Fibroblast of pulmonary artery (primary cell): ENCODE measurements around the gene TPI1.

Experiments
- DNase-seq: peaks from one replicate; pipeline ENCODE4 v3.0.0-alpha.2; 2010; ENCODE audit warnings: low read depth
- H3K4me3 ChIP-seq: replicated peaks from 2 replicates; pipeline ENCODE4 v1.5.1; 2011; ENCODE audit warnings: low read depth, mild to moderate bottlenecking, control low read depth, low read length, moderate library complexity
- TF ChIP-seq, protein P1 (sequence below): IDR thresholded peaks from 2 replicates; pipeline ENCODE4 v1.5.1; 2011; ENCODE audit warnings: mild to moderate bottlenecking, control low read depth, low read length, inconsistent platforms; ENCODE audit errors: missing control alignments

TPI1 gene

DNA sequence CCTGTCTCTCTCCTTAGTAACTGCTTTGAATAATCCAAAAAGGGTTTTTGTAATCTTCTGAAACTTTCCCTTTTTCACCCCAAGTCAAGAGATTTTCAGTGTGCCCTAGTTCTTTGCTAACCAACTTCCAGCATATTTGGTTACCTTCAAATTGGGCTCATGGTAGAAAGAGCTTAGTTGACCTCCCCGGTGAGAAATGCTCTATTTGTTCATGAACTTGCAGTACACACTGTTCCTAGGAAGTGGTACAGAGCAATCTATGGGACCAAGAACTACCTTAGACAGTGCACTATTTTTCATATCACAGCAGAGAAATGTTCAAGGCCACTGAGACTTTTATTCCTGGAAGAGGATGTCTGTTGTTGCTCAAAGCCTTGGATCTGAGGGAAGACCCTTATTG is 13.7 kb upstream of the TPI1 start:
- H3K4me3 ChIP-seq, result no peak overlapping the region
- TF ChIP-seq, protein P1, sequence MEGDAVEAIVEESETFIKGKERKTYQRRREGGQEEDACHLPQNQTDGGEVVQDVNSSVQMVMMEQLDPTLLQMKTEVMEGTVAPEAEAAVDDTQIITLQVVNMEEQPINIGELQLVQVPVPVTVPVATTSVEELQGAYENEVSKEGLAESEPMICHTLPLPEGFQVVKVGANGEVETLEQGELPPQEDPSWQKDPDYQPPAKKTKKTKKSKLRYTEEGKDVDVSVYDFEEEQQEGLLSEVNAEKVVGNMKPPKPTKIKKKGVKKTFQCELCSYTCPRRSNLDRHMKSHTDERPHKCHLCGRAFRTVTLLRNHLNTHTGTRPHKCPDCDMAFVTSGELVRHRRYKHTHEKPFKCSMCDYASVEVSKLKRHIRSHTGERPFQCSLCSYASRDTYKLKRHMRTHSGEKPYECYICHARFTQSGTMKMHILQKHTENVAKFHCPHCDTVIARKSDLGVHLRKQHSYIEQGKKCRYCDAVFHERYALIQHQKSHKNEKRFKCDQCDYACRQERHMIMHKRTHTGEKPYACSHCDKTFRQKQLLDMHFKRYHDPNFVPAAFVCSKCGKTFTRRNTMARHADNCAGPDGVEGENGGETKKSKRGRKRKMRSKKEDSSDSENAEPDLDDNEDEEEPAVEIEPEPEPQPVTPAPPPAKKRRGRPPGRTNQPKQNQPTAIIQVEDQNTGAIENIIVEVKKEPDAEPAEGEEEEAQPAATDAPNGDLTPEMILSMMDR, result no peak
- DNase-seq, result no peak

DNA sequence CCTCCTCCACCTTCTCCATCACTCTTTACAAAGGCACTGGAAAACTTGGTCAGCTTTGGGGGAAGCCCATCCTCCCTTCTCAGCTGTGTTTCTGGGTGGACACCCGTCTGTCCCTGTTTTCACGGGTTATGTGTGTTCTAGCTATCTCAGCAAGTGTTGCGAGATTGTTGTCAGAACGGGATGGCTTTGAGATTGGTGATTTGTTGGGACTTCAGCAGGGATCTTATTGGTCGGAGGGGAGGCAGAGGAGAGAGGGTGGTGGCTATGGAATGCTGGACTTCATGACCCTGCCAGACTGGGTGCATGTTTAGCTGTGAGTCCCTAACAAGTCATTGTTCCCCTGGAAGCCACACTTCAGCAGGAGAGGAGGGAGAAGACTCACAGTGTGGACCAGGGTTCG is 13.3 kb upstream of the TPI1 start:
- no peak for DNase-seq
- no peak overlapping the region for H3K4me3 ChIP-seq
- TF ChIP-seq, protein P1, result no peak

DNA sequence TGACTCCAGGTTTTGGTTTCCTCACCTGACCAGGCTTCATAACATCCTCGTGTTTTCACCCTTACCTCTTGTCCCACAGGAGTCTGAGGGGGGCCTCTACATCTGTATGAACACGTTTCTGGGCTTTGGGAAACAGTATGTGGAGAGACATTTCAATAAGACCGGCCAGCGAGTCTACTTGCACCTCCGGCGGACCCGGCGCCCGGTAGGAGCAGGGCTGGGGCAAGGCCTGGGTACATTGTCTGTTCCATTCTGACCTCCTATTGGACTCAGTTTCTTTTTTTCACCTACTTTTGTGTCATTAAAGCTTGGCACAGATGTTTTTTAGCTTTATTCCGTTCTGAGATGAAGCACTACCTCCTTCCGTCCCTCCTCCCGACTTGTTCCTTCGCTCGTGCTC is 12.0 kb upstream of the TPI1 start:
- TF ChIP-seq, protein P1, result no peak
- H3K4me3 ChIP-seq, result no peak overlapping the region
- no peak for DNase-seq

DNA sequence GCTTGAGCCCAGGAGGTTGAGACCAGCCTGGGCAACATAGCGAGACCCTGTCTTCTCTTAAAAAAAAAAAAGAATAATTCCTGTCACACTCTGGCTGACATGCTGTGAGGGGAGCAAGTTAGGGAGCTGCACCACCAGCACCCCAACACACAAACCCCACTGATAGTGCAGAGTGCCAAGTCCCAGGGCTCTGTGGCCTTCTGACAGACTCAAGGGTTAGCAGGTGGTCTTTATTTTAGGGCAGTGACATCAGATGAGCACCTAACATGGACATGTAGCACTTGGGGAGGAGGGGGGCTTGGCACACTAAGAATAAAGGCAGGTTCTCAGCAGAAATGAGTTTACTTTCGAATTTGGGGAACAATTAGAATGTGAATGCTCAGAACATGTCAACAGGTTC is 8.5 kb upstream of the TPI1 start:
- DNase-seq, result no peak
- TF ChIP-seq, protein P1, result no peak
- H3K4me3 ChIP-seq, result no peak overlapping the region

DNA sequence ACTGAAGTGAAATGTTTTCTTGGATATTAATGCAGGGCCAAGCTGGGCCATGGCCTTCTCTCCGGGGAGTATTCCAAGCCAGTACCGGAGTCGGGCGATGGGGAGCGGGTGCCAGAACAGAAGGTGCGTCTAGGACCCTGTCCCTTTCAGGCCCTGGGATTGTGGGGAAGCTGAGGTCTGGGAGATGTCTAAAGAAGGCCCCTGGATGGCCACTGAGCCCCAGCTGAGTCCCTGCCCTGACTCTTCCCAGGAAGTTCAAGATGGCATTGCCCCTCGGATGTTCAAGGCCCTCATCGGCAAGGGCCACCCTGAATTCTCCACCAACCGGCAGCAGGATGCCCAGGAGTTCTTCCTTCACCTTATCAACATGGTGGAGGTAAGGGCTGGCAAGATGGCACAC is 7.2 kb upstream of the TPI1 start:
- TF ChIP-seq, protein P1, result no peak

DNA sequence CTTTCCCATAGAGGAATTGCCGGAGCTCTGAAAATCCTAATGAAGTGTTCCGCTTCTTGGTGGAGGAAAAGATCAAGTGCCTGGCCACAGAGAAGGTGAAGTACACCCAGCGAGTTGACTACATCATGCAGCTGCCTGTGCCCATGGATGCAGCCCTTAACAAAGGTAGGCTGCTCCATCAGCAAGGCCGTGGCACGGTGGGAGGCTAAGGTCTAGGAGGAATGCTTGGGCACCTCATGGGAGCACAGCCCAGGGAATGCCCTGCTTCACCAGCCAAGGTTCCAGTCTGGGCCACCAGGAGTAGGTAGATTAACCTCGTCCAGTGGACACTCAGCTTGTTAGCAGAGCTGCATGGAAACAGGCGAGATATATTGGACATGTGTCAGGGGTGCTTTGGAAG is 6.4 kb upstream of the TPI1 start:
- no peak for DNase-seq
- no peak overlapping the region for H3K4me3 ChIP-seq
- TF ChIP-seq, protein P1, result no peak

More for the DNA sequence above, 7.2 kb upstream of the TPI1 start:
- H3K4me3 ChIP-seq, result no peak overlapping the region
- no peak for DNase-seq

DNA sequence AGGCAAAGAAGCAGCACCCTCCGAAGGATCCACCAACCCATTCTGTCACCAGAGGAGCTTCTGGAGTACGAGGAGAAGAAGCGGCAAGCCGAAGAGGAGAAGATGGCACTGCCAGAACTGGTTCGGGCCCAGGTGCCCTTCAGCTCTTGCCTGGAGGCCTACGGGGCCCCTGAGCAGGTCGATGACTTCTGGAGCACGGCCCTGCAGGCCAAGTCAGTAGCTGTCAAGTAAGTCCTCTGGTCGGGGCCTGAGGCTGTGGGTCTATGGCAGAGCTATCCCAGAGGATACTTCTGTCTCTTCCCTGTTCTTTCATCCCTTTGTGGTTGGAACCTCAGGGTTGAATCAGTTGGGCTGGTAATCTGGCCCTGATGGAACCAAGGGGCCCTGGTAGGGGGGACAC is 5.9 kb upstream of the TPI1 start:
- H3K4me3 ChIP-seq, result no peak overlapping the region
- TF ChIP-seq, protein P1, result no peak

More for the DNA sequence above, 5.9 kb upstream of the TPI1 start:
- DNase-seq, result no peak
